Gastrocnemius medialis (tissue), 4 donors: ENCODE measurements around the gene CDH23. TPM values are rescaled to one million over a fixed set of nuclear protein-coding genes. Genes with fewer than 3 reads are reported as not detected.
A peak's percentile ranks its signal among the peaks of the same experiment; 100 is the strongest.

Source experiments
- ATAC-seq, 2 donors: fragments of 150-250 bp; one replicate each; pipeline ENCODE4 v1.9.1; 2016
- DNase-seq, 2 donors: peaks; one replicate each; pipeline ENCODE4 v3.0.0-alpha.2; 2019
- H3K27ac ChIP-seq, 4 donors: fragments of 200-600 bp; sonication (generic); 1 replicate in 1 of 4; 2 replicates in 3 of 4; pipeline ENCODE4 v1.5.1; 2016 to 2018; ENCODE audit warnings: mild to moderate bottlenecking in 2 of 4, moderate library complexity in 1 of 4
- H3K27me3 ChIP-seq, 3 donors: fragments of 200-600 bp; sonication (generic) in 2 of 3; 1 replicate in 1 of 3; 2 replicates in 2 of 3; pipeline versions ENCODE4 v1.5.1 to v1.6.0; 2016 to 2019; ENCODE audit warnings: mild to moderate bottlenecking in 1 of 3, moderate library complexity in 1 of 3
- H3K36me3 ChIP-seq, 2 donors: fragments of 200-600 bp; sonication (generic) in 1 of 2; one replicate each; pipeline ENCODE4 v1.5.1; 2017 to 2018
- H3K4me1 ChIP-seq, 2 donors: fragments of 200-600 bp; sonication (generic) in 1 of 2; one replicate each; pipeline ENCODE4 v1.5.1; 2016 to 2017; ENCODE audit warnings: mild to moderate bottlenecking in 2 of 2
- H3K4me3 ChIP-seq, 4 donors: fragments of 200-600 bp; sonication (generic) in 3 of 4; 1 replicate in 1 of 4; 2 replicates in 3 of 4; pipeline ENCODE4 v1.5.1; 2016 to 2019; ENCODE audit warnings: mild to moderate bottlenecking in 2 of 4
- H3K9me3 ChIP-seq, 3 donors: fragments of 200-600 bp; sonication (generic) in 2 of 3; 1 replicate in 1 of 3; 2 replicates in 2 of 3; pipeline ENCODE4 v1.5.1; 2016 to 2019
- POLR2A ChIP-seq, 2 donors: fragments of 450-650 bp; IDR thresholded peaks; one replicate each; pipeline ENCODE4 v1.6.1; 2017; ENCODE audit warnings: antibody characterized with exemption in 2 of 2, mild to moderate bottlenecking in 2 of 2, moderate library complexity in 2 of 2
- in situ Hi-C, 4 donors: fragments of 200-750 bp; cut with MboI; loops; one replicate each; pipeline versions ENCODE4 v1.15.0 to v1.8.0; 2017; ENCODE audit warnings: low sequenced_read_pairs in 4 of 4
- intact Hi-C: fragments of 100-400 bp; cut with DNase I; formaldehyde crosslinking; loops from one replicate; pipeline ENCODE4 v1.15.1; 2023; ENCODE audit warnings: low total_unique reads
- total RNA-seq, 4 donors: library from RNA; depleted of rRNA; stranded (reverse); fragments of >200 nt; gene quantifications; one replicate each; pipeline versions ENCODE4 v1.1.0 to v1.2.3, GENCODE V29; 2016
- TF ChIP-seq, protein P1 (sequence below), 5 experiments: fragments of 450-650 bp in 3 of 5; fragments of 200-600 bp in 2 of 5; sonication (generic) in 2 of 5; IDR thresholded peaks in 4 of 5; conservative IDR thresholded peaks in 1 of 5; 1 replicate in 4 of 5; 2 replicates in 1 of 5; pipeline ENCODE4 v1.5.1; 2016 to 2019; ENCODE audit warnings: antibody characterized with exemption in 5 of 5, mild to moderate bottlenecking in 3 of 5, moderate library complexity in 3 of 5

Gene CDH23
- total RNA-seq, 4 donors from 2014 or later, result 0.53 to 1.8 (median 1.2) TPM

- intact Hi-C loops (no loop called here), in situ Hi-C loops (loop anchor here (5.0 to 25.0 kb wide), 6 partner anchors 163 to 253 kb away; partner anchors contain the start of genes SLC29A3 (in 2 of the 4) and CDH23 (in 1 of the 4))
- Histone ChIP-seq H3K4me1 (no peaks in the 10 kb centered on the region), H3K36me3 (no peaks in the 10 kb centered on the region), H3K9me3 (no peaks in the 10 kb centered on the region), H3K27me3 (no peaks in the 10 kb centered on the region), H3K4me3 (no peak overlapping the region), H3K27ac (no peak overlapping the region)
- TF ChIP-seq POLR2A (IDR thresholded peaks at IDR 0.05), result no peak
- TF ChIP-seq, protein P1, sequence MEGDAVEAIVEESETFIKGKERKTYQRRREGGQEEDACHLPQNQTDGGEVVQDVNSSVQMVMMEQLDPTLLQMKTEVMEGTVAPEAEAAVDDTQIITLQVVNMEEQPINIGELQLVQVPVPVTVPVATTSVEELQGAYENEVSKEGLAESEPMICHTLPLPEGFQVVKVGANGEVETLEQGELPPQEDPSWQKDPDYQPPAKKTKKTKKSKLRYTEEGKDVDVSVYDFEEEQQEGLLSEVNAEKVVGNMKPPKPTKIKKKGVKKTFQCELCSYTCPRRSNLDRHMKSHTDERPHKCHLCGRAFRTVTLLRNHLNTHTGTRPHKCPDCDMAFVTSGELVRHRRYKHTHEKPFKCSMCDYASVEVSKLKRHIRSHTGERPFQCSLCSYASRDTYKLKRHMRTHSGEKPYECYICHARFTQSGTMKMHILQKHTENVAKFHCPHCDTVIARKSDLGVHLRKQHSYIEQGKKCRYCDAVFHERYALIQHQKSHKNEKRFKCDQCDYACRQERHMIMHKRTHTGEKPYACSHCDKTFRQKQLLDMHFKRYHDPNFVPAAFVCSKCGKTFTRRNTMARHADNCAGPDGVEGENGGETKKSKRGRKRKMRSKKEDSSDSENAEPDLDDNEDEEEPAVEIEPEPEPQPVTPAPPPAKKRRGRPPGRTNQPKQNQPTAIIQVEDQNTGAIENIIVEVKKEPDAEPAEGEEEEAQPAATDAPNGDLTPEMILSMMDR (IDR thresholded peaks at IDR 0.05 in 4 of 5, conservative IDR thresholded peaks at IDR 0.05 in 1 of 5), result no peak
- DNase-seq (no peak), ATAC-seq (no peak)
Observed at GRCh38 chr10:71565284-71566000, 168.7 kb downstream of the CDH23 start.

DNA sequence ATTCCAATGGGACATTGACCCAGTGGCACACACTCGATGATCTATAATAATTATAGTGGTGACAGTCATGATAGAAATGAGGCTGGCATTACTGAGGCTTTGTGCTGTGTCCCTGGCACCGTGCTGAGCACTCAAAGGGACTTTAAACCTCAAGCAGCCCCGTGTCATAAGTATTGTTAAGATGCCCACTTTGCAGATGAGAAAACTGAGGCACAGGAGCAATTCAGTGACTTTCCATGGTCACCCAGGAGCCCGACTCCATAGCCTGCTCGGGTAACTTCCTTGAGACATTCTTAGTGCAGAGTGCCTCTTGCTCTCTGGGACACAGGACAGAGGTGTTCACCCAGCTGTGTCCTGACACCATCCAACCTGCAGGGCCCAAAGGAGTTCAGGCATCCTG, 170.3 kb downstream of the CDH23 start:
- Histone ChIP-seq H3K27me3 (no peaks in the 10 kb centered on the region), H3K36me3 (no peaks in the 10 kb centered on the region), H3K4me1 (no peaks in the 10 kb centered on the region), H3K27ac (no peak overlapping the region), H3K9me3 (no peaks in the 10 kb centered on the region), H3K4me3 (no peak overlapping the region)
- intact Hi-C loops, result loop anchor here (1.0 kb wide), 1 partner anchor 172 kb away; no protein-coding TSS in a partner anchor
- TF ChIP-seq, protein P1 (IDR thresholded peaks at IDR 0.05 in 4 of 5, conservative IDR thresholded peaks at IDR 0.05 in 1 of 5), result no peak
- TF ChIP-seq POLR2A (IDR thresholded peaks at IDR 0.05), result no peak
- ATAC-seq, result no peak
- no peak for DNase-seq
- in situ Hi-C loops, result loop anchor here (5.0 to 25.0 kb wide), 6 partner anchors 165 to 255 kb away; partner anchors contain the start of genes SLC29A3 (in 2 of the 4) and CDH23 (in 1 of the 4)

- TF ChIP-seq, protein P1 (IDR thresholded peaks at IDR 0.05 in 4 of 5, conservative IDR thresholded peaks at IDR 0.05 in 1 of 5), result no peak
- no peak for TF ChIP-seq POLR2A (IDR thresholded peaks at IDR 0.05)
- no peaks in the 10 kb centered on the region for H3K36me3 ChIP-seq
- ATAC-seq (no peak), DNase-seq (no peak)
- H3K27me3 ChIP-seq, result no peaks in the 10 kb centered on the region
- no peak overlapping the region for H3K4me3 ChIP-seq
- no peak overlapping the region for H3K27ac ChIP-seq
- H3K4me1 ChIP-seq, result no peaks in the 10 kb centered on the region
- intact Hi-C loops (no loop called here), in situ Hi-C loops (loop anchor here (5.0 to 25.0 kb wide), 6 partner anchors 167 to 257 kb away; partner anchors contain the start of genes SLC29A3 (in 2 of the 4) and CDH23 (in 1 of the 4))
- no peaks in the 10 kb centered on the region for H3K9me3 ChIP-seq
Observed at GRCh38 chr10:71568896-71569492, 172.3 kb downstream of the CDH23 start.

- Histone ChIP-seq H3K36me3 (no peaks in the 10 kb centered on the region), H3K4me1 (peaks cover 0 to 1% of the 10 kb centered on the region in 2 donors), H3K27ac (no peak overlapping the region), H3K9me3 (no peaks in the 10 kb centered on the region), H3K4me3 (no peak overlapping the region), H3K27me3 (no peaks in the 10 kb centered on the region)
- TF ChIP-seq POLR2A (IDR thresholded peaks at IDR 0.05), result no peak
- TF ChIP-seq, protein P1 (IDR thresholded peaks at IDR 0.05 in 4 of 5, conservative IDR thresholded peaks at IDR 0.05 in 1 of 5), result peak; percentile 75 to 89 (median 82)
- in situ Hi-C loops, result loop anchor here (5.0 to 25.0 kb wide), 6 partner anchors 168 to 258 kb away; partner anchors contain the start of genes SLC29A3 (in 3 of the 4) and CDH23 (in 1 of the 4)
- peak; percentile 45 to 56 for DNase-seq
- intact Hi-C loops, result loop anchor here (1.0 kb wide), 4 partner anchors 84 to 256 kb away; partner anchors contain the start of gene CDH23
- ATAC-seq, result peak; percentile 61 to 73
Observed at GRCh38 chr10:71569775-71570588, 173.3 kb downstream of the CDH23 start.
